Measurements from ENCODE around the gene XPO4. TPM values are rescaled to one million over a fixed set of nuclear protein-coding genes. Genes with fewer than 3 reads are reported as not detected.

Gene XPO4
- total and polyA plus RNA-seq, 2 of the 13 experiments (the other 11 are each of a cell fraction or from before 2014, with no cell fraction given): 8.4 to 24.8 TPM

- in situ Hi-C loops (cut with HindIII; ENCODE audit: extremely low pct_ligation_motif_present, low pct_unique_long_range_greater_than_20kb) (no loop called here), intact Hi-C loops (cut with micrococcal nuclease; ENCODE audit: unreplicated experiment) (no loop called here)
- no TSS peak for BruUV-seq (replicated peaks)
- WGBS (ENCODE audit: low lambda C conversion rate): 83% methylated on average over 6 of the region's 6 CpGs
- Histone ChIP-seq H3K36me3 (replicated peaks in 1 of 2; ENCODE audit: control insufficient read depth in 1 of 2, insufficient read depth in 2 of 2, low read length in 2 of 2) (peaks cover 5 to 47% of the 10 kb centered on the region in 2 experiments), H3K4me2 (ENCODE audit: low read depth, low read length) (no peak overlapping the region), H3K27me3 (ENCODE audit: control insufficient read depth in 1 of 2, insufficient read depth in 2 of 2, low read length in 2 of 2) (no peaks in the 10 kb centered on the region), H2AFZ (ENCODE audit: low read length) (no peak overlapping the region), H3K4me1 (ENCODE audit: insufficient read depth, low read length) (no peaks in the 10 kb centered on the region), H3K4me3 (replicated peaks in 1 of 3; ENCODE audit: insufficient read depth in 1 of 3, low read depth in 2 of 3, low read length in 3 of 3) (no peak overlapping the region), H3K27ac (ENCODE audit: extremely low read length, insufficient read depth, low read length) (no peak overlapping the region), H3K9me3 (ENCODE audit: low read length) (no peaks in the 10 kb centered on the region), H3K9ac (ENCODE audit: insufficient read depth, low read depth, low read length) (no peak overlapping the region), H3K79me2 (ENCODE audit: insufficient read depth, low read length) (no peaks in the 10 kb centered on the region), H4K20me1 (ENCODE audit: insufficient read depth, low read length) (no peaks in the 10 kb centered on the region)
- TF ChIP-seq FOXA1 (IDR thresholded peaks at IDR 0.05) (no peak), FOXA1 (CRISPR knock-in tag; IDR thresholded peaks at IDR 0.05) (no peak), ZNF326 (CRISPR knock-in tag; IDR thresholded peaks at IDR 0.05; ENCODE audit: borderline replicate concordance) (no peak), KDM6A (CRISPR knock-in tag; IDR thresholded peaks at IDR 0.05; ENCODE audit: low read depth) (no peak), ARNTL (CRISPR knock-in tag; IDR thresholded peaks at IDR 0.05) (no peak), TBP (CRISPR knock-in tag; IDR thresholded peaks at IDR 0.05) (no peak), ZNF484 (CRISPR knock-in tag; IDR thresholded peaks at IDR 0.05; ENCODE audit: borderline replicate concordance, low read depth) (no peak), RFX3 (CRISPR knock-in tag; IDR thresholded peaks at IDR 0.05) (no peak), ZNF207 (IDR thresholded peaks at IDR 0.05; ENCODE audit: borderline replicate concordance) (no peak), ZNF607 (CRISPR knock-in tag; IDR thresholded peaks at IDR 0.05; ENCODE audit: borderline replicate concordance) (no peak), ZFP82 (CRISPR knock-in tag; IDR thresholded peaks at IDR 0.05; ENCODE audit: borderline replicate concordance) (no peak), FOXK2 (IDR thresholded peaks at IDR 0.05) (no peak), SP140L (CRISPR knock-in tag; IDR thresholded peaks at IDR 0.05; ENCODE audit: borderline replicate concordance) (no peak), CCAR2 (optimal IDR thresholded peaks at IDR 0.05; ENCODE audit: low read depth, low read length) (no peak), ARNT2 (CRISPR knock-in tag; IDR thresholded peaks at IDR 0.05; ENCODE audit: low read depth) (no peak), IKZF1 (IDR thresholded peaks at IDR 0.05) (no peak), NFYB (CRISPR knock-in tag; IDR thresholded peaks at IDR 0.05) (no peak), NFYC (CRISPR knock-in tag; IDR thresholded peaks at IDR 0.05) (no peak), BHLHE40 (IDR thresholded peaks at IDR 0.05; ENCODE audit: low read length) (no peak), HNRNPL (IDR thresholded peaks at IDR 0.05; ENCODE audit: low read depth, low read length) (no peak)
- TF ChIP-seq, protein P1, sequence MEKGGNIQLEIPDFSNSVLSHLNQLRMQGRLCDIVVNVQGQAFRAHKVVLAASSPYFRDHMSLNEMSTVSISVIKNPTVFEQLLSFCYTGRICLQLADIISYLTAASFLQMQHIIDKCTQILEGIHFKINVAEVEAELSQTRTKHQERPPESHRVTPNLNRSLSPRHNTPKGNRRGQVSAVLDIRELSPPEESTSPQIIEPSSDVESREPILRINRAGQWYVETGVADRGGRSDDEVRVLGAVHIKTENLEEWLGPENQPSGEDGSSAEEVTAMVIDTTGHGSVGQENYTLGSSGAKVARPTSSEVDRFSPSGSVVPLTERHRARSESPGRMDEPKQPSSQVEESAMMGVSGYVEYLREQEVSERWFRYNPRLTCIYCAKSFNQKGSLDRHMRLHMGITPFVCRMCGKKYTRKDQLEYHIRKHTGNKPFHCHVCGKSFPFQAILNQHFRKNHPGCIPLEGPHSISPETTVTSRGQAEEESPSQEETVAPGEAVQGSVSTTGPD (CRISPR knock-in tag; IDR thresholded peaks at IDR 0.05): no peak
- ChIA-PET POLR2A (no interaction called here), CTCF (ENCODE audit: low intra/inter-chr PET ratio, low total read pairs) (no interaction called here)
- DNase-seq (ENCODE audit: low spot score): no peak
- no peak for FAIRE-seq
- no peak for ATAC-seq
These were observed 102.7 kb downstream of the XPO4 start for GRCh38 chr13:20799726-20800416.

Measured in HepG2 (cell line).